AG09309 (cell line): ENCODE results near the gene LSM2.
"Not testable (repeated sequence)": the region's sequence is repeated elsewhere in the genome, so short reads cannot be mapped to it uniquely, and the experiment has no call there.

Experiments used
- DNase-seq: peaks from one replicate; pipeline ENCODE4 v3.0.0-alpha.2; 2010; ENCODE audit warnings: low read depth
- H3K4me3 ChIP-seq: 2 replicates; pipeline ENCODE4 v1.5.1; 2011; ENCODE audit warnings: mild to moderate bottlenecking, low read depth, low read length, moderate library complexity; ENCODE audit not compliant: control insufficient read depth
- TF ChIP-seq, protein P1 (sequence below): IDR thresholded peaks from 2 replicates; pipeline ENCODE4 v1.5.1; 2011; ENCODE audit warnings: mild to moderate bottlenecking, low read depth, low read length, inconsistent platforms; ENCODE audit not compliant: insufficient read depth, control insufficient read depth; ENCODE audit errors: missing control alignments

LSM2 gene

DNA sequence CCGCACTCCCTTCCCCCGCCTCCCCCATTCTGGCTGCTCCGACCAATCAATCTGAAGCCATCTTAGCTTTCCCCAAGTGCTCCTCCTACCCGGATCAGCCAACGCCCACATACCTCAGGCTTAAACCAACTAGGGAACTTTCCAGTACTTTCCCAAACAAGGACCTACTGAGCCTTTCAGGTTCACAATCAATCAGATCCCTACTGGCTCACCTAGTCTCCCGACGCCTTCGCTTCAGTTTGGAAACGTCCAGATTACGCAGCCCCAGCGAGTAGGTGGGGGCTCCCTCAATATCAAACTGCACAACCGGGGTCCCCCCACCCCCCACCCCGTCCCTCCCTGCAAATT, 7.9 kb upstream of the LSM2 start:
- TF ChIP-seq, protein P1, sequence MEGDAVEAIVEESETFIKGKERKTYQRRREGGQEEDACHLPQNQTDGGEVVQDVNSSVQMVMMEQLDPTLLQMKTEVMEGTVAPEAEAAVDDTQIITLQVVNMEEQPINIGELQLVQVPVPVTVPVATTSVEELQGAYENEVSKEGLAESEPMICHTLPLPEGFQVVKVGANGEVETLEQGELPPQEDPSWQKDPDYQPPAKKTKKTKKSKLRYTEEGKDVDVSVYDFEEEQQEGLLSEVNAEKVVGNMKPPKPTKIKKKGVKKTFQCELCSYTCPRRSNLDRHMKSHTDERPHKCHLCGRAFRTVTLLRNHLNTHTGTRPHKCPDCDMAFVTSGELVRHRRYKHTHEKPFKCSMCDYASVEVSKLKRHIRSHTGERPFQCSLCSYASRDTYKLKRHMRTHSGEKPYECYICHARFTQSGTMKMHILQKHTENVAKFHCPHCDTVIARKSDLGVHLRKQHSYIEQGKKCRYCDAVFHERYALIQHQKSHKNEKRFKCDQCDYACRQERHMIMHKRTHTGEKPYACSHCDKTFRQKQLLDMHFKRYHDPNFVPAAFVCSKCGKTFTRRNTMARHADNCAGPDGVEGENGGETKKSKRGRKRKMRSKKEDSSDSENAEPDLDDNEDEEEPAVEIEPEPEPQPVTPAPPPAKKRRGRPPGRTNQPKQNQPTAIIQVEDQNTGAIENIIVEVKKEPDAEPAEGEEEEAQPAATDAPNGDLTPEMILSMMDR, result no peak
- peak overlapping the region; percentile 71 for H3K4me3 ChIP-seq
- DNase-seq, result peak; percentile 93

DNA sequence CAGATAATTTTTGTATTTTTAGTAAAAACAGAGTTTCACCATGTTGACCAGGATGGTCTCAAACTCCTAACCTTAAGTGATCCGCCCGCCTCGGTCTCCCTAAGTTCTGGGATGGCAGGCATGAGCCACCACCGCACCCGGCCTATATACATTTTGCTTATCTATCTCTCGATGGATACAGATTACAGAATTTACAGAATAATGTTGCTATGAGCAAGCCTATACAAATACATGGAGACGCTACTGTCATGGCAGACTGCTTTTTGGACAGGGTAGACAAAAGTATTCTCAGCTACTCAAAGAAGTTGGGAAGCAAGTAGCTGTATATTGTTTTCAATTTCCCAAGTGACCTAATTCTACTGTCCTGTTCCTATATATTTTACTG, 6.7 kb upstream of the LSM2 start:
- no peak overlapping the region for H3K4me3 ChIP-seq
- TF ChIP-seq, protein P1, result no peak
- no peak for DNase-seq

DNA sequence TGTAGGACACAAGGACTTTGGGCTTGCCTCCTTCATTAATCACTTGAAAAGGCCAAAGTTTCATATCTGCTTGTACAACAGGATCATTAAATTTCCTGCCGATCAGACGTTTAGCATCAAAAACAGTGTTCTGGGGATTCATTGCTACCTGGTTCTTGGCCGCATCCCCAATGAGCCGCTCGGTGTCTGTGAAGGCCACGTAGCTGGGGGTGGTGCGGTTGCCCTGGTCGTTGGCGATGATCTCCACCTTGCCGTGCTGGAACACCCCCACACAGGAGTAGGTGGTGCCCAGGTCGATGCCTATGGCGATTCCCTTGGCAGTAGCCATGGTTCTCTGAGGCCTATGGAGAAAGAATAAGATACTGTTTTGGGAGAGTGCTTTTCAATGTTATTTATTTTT, 4.9 kb upstream of the LSM2 start:
- no peak overlapping the region for H3K4me3 ChIP-seq
- TF ChIP-seq, protein P1, result no peak

DNA sequence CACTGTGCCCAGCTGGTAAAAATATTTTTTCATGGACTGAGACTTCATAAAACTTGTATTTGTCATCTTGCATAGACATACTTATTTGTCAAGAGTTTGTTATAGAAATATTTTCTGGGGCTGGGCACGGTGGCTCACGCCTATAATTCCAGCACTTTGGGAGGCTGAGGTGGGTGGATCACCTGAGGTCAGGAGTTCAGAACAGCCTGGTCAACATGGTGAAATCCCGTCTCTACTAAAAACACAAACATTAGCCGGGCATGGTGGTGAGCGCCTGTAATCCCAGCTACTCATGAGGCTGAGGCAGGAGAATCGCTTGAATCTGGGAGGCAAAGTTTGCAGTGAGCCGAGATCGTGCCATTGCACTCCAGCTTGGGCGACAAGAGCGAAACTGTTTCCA, 1.8 kb upstream of the LSM2 start:
- not testable (repeated sequence) for DNase-seq, H3K4me3 ChIP-seq

More for the DNA sequence above, 4.9 kb upstream of the LSM2 start:
- no peak for DNase-seq

- TF ChIP-seq, protein P1, result no peak
- DNase-seq, result no peak
These were observed 762 bp downstream of the LSM2 start for GRCh38 chr6:31805939-31806469.

GRCh38 chr6:31801031-31801927, 5.5 kb downstream of the LSM2 start:
- not testable (repeated sequence) for DNase-seq, H3K4me3 ChIP-seq

More at GRCh38 chr6:31805939-31806469, 762 bp downstream of the LSM2 start:
- H3K4me3 ChIP-seq, result peak overlapping the region; percentile 73

- TF ChIP-seq, protein P1, result no peak
- H3K4me3 ChIP-seq, result no peak overlapping the region
- DNase-seq, result no peak
These were observed 7.0 kb downstream of the LSM2 start for GRCh38 chr6:31799781-31800180.
